ENCODE data around the gene DGUOK. TPM values are rescaled to one million over a fixed set of nuclear protein-coding genes. Genes with fewer than 3 reads are reported as not detected.

DGUOK gene
- total and polyA plus RNA-seq, 10 of the 15 experiments (the other 5 are each of a cell fraction or from before 2014, with no cell fraction given) = 64.4 to 234 (median 91.4) TPM

DNA sequence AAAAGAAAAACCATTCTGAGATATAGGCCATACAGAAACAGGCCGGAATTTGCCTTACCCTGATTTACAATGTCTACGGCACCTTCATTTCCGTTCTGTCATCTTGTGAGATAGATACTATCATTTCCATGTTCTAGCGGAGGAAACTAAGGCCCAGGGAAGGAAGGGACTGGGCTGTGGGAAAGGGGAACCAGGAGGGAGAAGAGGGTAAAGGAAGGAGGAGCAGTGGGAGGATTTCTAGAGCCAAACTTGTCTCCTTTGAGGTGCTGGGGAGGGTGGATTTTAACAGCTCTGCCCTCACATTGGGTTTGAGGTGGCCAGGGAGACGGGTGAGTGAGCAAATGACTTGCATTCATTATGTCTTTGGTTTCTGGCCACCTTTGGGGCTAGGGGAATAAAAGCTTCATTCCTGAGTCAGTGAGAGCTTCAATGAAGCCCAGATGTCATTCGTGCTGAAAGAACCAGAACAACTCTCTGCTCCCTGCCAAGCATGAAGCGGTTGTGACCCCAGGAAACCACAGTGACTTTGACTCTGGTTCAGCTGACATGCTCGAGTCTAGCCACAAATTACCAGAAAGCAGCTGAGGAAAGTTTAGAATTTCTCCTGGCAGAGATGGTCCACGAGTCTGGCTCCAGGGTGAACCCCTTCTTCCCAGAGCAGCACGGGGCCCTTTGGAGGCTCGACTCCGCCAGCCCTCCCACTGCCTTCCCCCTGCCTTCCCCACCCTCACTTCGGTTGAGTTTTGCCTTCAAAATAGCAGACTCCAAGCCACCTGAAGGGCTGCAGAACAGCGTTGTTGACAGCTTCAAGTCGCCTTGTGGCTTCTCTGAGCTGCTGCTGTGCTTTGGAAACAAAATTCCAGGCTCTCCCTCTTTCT lies 30.1 kb upstream of the DGUOK start (continued):
- TF ChIP-seq, protein P1, sequence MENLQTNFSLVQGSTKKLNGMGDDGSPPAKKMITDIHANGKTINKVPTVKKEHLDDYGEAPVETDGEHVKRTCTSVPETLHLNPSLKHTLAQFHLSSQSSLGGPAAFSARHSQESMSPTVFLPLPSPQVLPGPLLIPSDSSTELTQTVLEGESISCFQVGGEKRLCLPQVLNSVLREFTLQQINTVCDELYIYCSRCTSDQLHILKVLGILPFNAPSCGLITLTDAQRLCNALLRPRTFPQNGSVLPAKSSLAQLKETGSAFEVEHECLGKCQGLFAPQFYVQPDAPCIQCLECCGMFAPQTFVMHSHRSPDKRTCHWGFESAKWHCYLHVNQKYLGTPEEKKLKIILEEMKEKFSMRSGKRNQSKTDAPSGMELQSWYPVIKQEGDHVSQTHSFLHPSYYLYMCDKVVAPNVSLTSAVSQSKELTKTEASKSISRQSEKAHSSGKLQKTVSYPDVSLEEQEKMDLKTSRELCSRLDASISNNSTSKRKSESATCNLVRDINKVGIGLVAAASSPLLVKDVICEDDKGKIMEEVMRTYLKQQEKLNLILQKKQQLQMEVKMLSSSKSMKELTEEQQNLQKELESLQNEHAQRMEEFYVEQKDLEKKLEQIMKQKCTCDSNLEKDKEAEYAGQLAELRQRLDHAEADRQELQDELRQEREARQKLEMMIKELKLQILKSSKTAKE (IDR thresholded peaks at IDR 0.05; ENCODE audit: low read depth, poor library complexity, severe bottlenecking) = peak; percentile 71
- TF ChIP-seq CBFB (IDR thresholded peaks at IDR 0.05; ENCODE audit: low read depth) (peak; percentile 46; the same call in 1 of the 2 replicates), KLF5 (IDR thresholded peaks at IDR 0.05; ENCODE audit: partially characterized antibody) (no peak), POLR2A (IDR thresholded peaks at IDR 0.05; ENCODE audit: low read depth, low read length) (no peak), FOS (IDR thresholded peaks at IDR 0.05; ENCODE audit: borderline replicate concordance, extremely low read depth, insufficient read length) (no peak), FOXK2 (IDR thresholded peaks at IDR 0.05) (no peak), CEBPB (IDR thresholded peaks at IDR 0.05; ENCODE audit: borderline replicate concordance in 1 of 2, low read depth in 2 of 2, low read length in 2 of 2) (no peak), TCF7 (IDR thresholded peaks at IDR 0.05; ENCODE audit: borderline replicate concordance) (no peak), EZH2 (IDR thresholded peaks at IDR 0.05; ENCODE audit: borderline replicate concordance, control insufficient read depth, low read depth, low read length) (no peak), ZNF24 (IDR thresholded peaks at IDR 0.05) (peak; percentile 98), IKZF1 (conservative IDR thresholded peaks at IDR 0.05) (peak; percentile 56), TCF3 (IDR thresholded peaks at IDR 0.05; ENCODE audit: borderline replicate concordance, insufficient read depth, low read depth, low read length) (no peak), ZBED1 (IDR thresholded peaks at IDR 0.05; ENCODE audit: borderline replicate concordance) (no peak), SIN3A (IDR thresholded peaks at IDR 0.05; ENCODE audit: low read depth, low read length) (no peak), BHLHE40 (IDR thresholded peaks at IDR 0.05; ENCODE audit: borderline replicate concordance in 1 of 2, low read depth in 2 of 2, low read length in 1 of 2) (peak; percentile 40 to 74; a peak in 3 of 4 replicates), ATF7 (IDR thresholded peaks at IDR 0.05; ENCODE audit: low read depth) (peak; percentile 47; the same call in 1 of the 2 replicates), HDAC6 (IDR thresholded peaks at IDR 0.05; ENCODE audit: unreplicated experiment) (no peak), CBX5 (IDR thresholded peaks at IDR 0.05; ENCODE audit: low read depth) (no peak), EP300 (IDR thresholded peaks at IDR 0.05; ENCODE audit: borderline replicate concordance in 1 of 2, control insufficient read depth in 1 of 2, low read depth in 2 of 2, low read length in 2 of 2) (peak in 1 of 2 experiments; percentile 53; a peak in 1 of 4 replicates), IRF4 (IDR thresholded peaks at IDR 0.05; ENCODE audit: low read depth, low read length) (no peak), RB1 (IDR thresholded peaks at IDR 0.05; ENCODE audit: borderline replicate concordance) (no peak), SREBF2 (IDR thresholded peaks at IDR 0.05; ENCODE audit: low read length) (no peak)
- TF ChIP-seq, protein P2, sequence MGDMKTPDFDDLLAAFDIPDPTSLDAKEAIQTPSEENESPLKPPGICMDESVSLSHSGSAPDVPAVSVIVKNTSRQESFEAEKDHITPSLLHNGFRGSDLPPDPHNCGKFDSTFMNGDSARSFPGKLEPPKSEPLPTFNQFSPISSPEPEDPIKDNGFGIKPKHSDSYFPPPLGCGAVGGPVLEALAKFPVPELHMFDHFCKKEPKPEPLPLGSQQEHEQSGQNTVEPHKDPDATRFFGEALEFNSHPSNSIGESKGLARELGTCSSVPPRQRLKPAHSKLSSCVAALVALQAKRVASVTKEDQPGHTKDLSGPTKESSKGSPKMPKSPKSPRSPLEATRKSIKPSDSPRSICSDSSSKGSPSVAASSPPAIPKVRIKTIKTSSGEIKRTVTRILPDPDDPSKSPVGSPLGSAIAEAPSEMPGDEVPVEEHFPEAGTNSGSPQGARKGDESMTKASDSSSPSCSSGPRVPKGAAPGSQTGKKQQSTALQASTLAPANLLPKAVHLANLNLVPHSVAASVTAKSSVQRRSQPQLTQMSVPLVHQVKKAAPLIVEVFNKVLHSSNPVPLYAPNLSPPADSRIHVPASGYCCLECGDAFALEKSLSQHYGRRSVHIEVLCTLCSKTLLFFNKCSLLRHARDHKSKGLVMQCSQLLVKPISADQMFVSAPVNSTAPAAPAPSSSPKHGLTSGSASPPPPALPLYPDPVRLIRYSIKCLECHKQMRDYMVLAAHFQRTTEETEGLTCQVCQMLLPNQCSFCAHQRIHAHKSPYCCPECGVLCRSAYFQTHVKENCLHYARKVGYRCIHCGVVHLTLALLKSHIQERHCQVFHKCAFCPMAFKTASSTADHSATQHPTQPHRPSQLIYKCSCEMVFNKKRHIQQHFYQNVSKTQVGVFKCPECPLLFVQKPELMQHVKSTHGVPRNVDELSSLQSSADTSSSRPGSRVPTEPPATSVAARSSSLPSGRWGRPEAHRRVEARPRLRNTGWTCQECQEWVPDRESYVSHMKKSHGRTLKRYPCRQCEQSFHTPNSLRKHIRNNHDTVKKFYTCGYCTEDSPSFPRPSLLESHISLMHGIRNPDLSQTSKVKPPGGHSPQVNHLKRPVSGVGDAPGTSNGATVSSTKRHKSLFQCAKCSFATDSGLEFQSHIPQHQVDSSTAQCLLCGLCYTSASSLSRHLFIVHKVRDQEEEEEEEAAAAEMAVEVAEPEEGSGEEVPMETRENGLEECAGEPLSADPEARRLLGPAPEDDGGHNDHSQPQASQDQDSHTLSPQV (IDR thresholded peaks at IDR 0.05) = no peak
- TF ChIP-seq, protein P3, sequence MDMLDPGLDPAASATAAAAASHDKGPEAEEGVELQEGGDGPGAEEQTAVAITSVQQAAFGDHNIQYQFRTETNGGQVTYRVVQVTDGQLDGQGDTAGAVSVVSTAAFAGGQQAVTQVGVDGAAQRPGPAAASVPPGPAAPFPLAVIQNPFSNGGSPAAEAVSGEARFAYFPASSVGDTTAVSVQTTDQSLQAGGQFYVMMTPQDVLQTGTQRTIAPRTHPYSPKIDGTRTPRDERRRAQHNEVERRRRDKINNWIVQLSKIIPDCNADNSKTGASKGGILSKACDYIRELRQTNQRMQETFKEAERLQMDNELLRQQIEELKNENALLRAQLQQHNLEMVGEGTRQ (IDR thresholded peaks at IDR 0.05; ENCODE audit: borderline replicate concordance, low read depth, low read length) = no peak

All from GM12878 (cell line).